ENCODE results near the gene CD53. TPM values are rescaled to one million over a fixed set of nuclear protein-coding genes. Genes with fewer than 3 reads are reported as not detected.

The CD53 gene
- total RNA-seq, 1 donor from 2014 or later = 5.1 TPM

- ATAC-seq = no peak
These were observed 3.9 kb downstream of the CD53 start for GRCh38 chr1:110876748-110877341.

GRCh38 chr1:110877364-110877763 is 4.4 kb downstream of the CD53 start:
- no peak for ATAC-seq

GRCh38 chr1:110877776-110878175 is 4.8 kb downstream of the CD53 start:
- no peak for ATAC-seq

GRCh38 chr1:110878591-110878990 is 5.6 kb downstream of the CD53 start:
- ATAC-seq = no peak

GRCh38 chr1:110878993-110879392 is 6.0 kb downstream of the CD53 start:
- ATAC-seq = no peak

GRCh38 chr1:110879758-110880606 is 7.0 kb downstream of the CD53 start:
- ATAC-seq = peak; percentile 47

- peak; percentile 68 for ATAC-seq
These were observed 7.9 kb downstream of the CD53 start for GRCh38 chr1:110880708-110881374.

GRCh38 chr1:110888049-110888448 is 15.1 kb downstream of the CD53 start:
- ATAC-seq = no peak

- ATAC-seq = no peak
These were observed 15.7 kb downstream of the CD53 start for GRCh38 chr1:110888641-110889040.

GRCh38 chr1:110890474-110891196 is 17.7 kb downstream of the CD53 start:
- no peak for ATAC-seq

- ATAC-seq = no peak
These were observed 21.1 kb downstream of the CD53 start for GRCh38 chr1:110893908-110894490.

- no peak for ATAC-seq
These were observed 23.1 kb downstream of the CD53 start for GRCh38 chr1:110896090-110896489.

GRCh38 chr1:110897681-110898080 is 24.7 kb downstream of the CD53 start:
- no peak for ATAC-seq

GRCh38 chr1:110898734-110899457 is 25.9 kb downstream of the CD53 start:
- ATAC-seq = no peak

- ATAC-seq = no peak
These were observed 26.5 kb downstream of the CD53 start for GRCh38 chr1:110899458-110899843.

GRCh38 chr1:110902820-110903463 is 30.0 kb downstream of the CD53 start:
- ATAC-seq = peak; percentile 15

GRCh38 chr1:110903853-110904500 is 31.0 kb downstream of the CD53 start:
- no peak for ATAC-seq

GRCh38 chr1:110912784-110913183 is 39.8 kb downstream of the CD53 start:
- no peak for ATAC-seq

GRCh38 chr1:110914676-110915075 is 41.7 kb downstream of the CD53 start:
- no peak for ATAC-seq

GRCh38 chr1:110915804-110916203 is 42.9 kb downstream of the CD53 start:
- ATAC-seq = no peak

GRCh38 chr1:110916274-110916668 is 43.3 kb downstream of the CD53 start:
- ATAC-seq = no peak

Measured in esophagus mucosa (tissue), 1 donor.